Lung (tissue), 12 donors: ENCODE data around the gene USP24. TPM values are rescaled to one million over a fixed set of nuclear protein-coding genes. Genes with fewer than 3 reads are reported as not detected.
"Not testable (repeated sequence)": the region's sequence is repeated elsewhere in the genome, so short reads cannot be mapped to it uniquely, and the experiment has no call there.

ENCODE experiments used
- ATAC-seq: fragments of 200-7000 bp; cut with Tn5 transposase; one replicate; pipeline ENCODE4 v1.9.1; 2020; ENCODE audit warnings: moderate number of reproducible peaks; ENCODE audit not compliant: insufficient read depth, low FRiP score
- DNase-seq, 3 donors: peaks; one replicate each; pipeline ENCODE4 v3.0.0-alpha.2; 2013 to 2017
- H3K27ac ChIP-seq, 2 donors: one replicate each; pipeline ENCODE4 v1.5.1; 2013; ENCODE audit warnings: mild to moderate bottlenecking in 2 of 2, moderate library complexity in 2 of 2, control low read depth in 1 of 2, inconsistent platforms in 1 of 2, low read depth in 1 of 2, low read length in 1 of 2
- H3K27me3 ChIP-seq, 3 donors: one replicate each; pipeline ENCODE4 v1.5.1; 2013; ENCODE audit warnings: low read length in 2 of 3; ENCODE audit not compliant: control insufficient read depth in 3 of 3, insufficient read depth in 3 of 3
- H3K36me3 ChIP-seq, 4 donors: one replicate each; pipeline ENCODE4 v1.5.1; 2013; ENCODE audit warnings: low read length in 4 of 4, mild to moderate bottlenecking in 1 of 4, moderate library complexity in 1 of 4; ENCODE audit not compliant: control insufficient read depth in 4 of 4, insufficient read depth in 4 of 4
- H3K4me1 ChIP-seq, 5 donors: one replicate each; pipeline ENCODE4 v1.5.1; 2013; ENCODE audit warnings: low read length in 5 of 5, mild to moderate bottlenecking in 2 of 5, moderate library complexity in 1 of 5; ENCODE audit not compliant: control insufficient read depth in 5 of 5, insufficient read depth in 5 of 5
- H3K4me3 ChIP-seq: one replicate; pipeline ENCODE4 v1.5.1; 2013; ENCODE audit warnings: mild to moderate bottlenecking, control low read depth, moderate library complexity
- H3K9ac ChIP-seq, 2 donors: one replicate each; pipeline ENCODE4 v1.5.1; 2013; ENCODE audit warnings: low read length in 2 of 2, control low read depth in 1 of 2; ENCODE audit not compliant: insufficient read depth in 1 of 2
- H3K9me3 ChIP-seq, 4 donors: one replicate each; pipeline ENCODE4 v1.5.1; 2013; ENCODE audit warnings: low read length in 3 of 4, mild to moderate bottlenecking in 1 of 4, moderate library complexity in 1 of 4; ENCODE audit not compliant: control insufficient read depth in 4 of 4, insufficient read depth in 3 of 4
- CTCF ChIP-seq: IDR thresholded peaks from 2 replicates; pipeline ENCODE4 v1.5.1; 2012; ENCODE audit warnings: mild to moderate bottlenecking; ENCODE audit errors: control extremely low read depth, extremely low read depth
- WGBS, 2 donors: extraction: QIAGEN DNeasy Blood & Tissue Kit; methylation state at CpG; one replicate each; pipeline ENCODE4 v1.1.7; 2013; 5-methylcytosine and 5-hydroxymethylcytosine counted together
- polyA plus RNA-seq, 2 donors: library from polyadenylated mRNA; stranded (reverse); fragments of 200-250 nt; gene quantifications; one replicate each; pipeline ENCODE4 v1.2.1, GENCODE V29; 2013
- total RNA-seq, 2 donors: library from RNA; depleted of rRNA in 1 of 2; stranded (reverse); fragments of >200 nt in 1 of 2; gene quantifications; one replicate each; pipeline ENCODE4 v1.2.1, GENCODE V29; 2014 to 2021
- donor health status: control.
- donor health status: control.
- donor health status: Bipolar disorder and iron deficiency.
- donor health status: healthy.
- donor health status: DM: yes; HTN: yes; CAD: no.

Gene USP24
- total and polyA plus RNA-seq, 4 donors, result 7.8 to 77.8 (median 23.6) TPM

- ATAC-seq (no peak), DNase-seq (no peak)
- Histone ChIP-seq H3K27ac (no peak overlapping the region), H3K36me3 (peaks cover 0 to 1% (median 0%) of the 10 kb centered on the region in 4 donors), H3K9ac (no peak overlapping the region), H3K27me3 (no peaks in the 10 kb centered on the region), H3K9me3 (no peaks in the 10 kb centered on the region), H3K4me1 (peaks cover 0 to 27% (median 9%) of the 10 kb centered on the region in 5 donors), H3K4me3 (no peak overlapping the region)
- WGBS, 2 donors, result 82 to 88% methylated on average over 1 of the region's 1 CpG
- no peak for TF ChIP-seq CTCF
Measured at GRCh38 chr1:55192093-55192492, 23.1 kb downstream of the USP24 start.

- 82 to 87% methylated on average over 11 of the region's 11 CpGs for WGBS, 2 donors
- not testable (repeated sequence) for H3K4me3 ChIP-seq, H3K27me3 ChIP-seq, H3K9me3 ChIP-seq, ATAC-seq, H3K9ac ChIP-seq, H3K36me3 ChIP-seq, H3K27ac ChIP-seq
- DNase-seq, result peak in 1 of 3 donors; percentile 13
- H3K4me1 ChIP-seq, result peaks cover 0 to 21% (median 5%) of the 10 kb centered on the region in 5 donors
Measured at GRCh38 chr1:55191219-55191952, 23.8 kb downstream of the USP24 start.

GRCh38 chr1:55190109-55190508, 25.1 kb downstream of the USP24 start:
- Histone ChIP-seq H3K4me3 (no peak overlapping the region), H3K9me3 (peaks cover 0 to under 1% (median 0%) of the 10 kb centered on the region in 4 donors), H3K36me3 (peaks cover 0 to 1% (median 0%) of the 10 kb centered on the region in 4 donors), H3K9ac (no peak overlapping the region), H3K27ac (no peak overlapping the region), H3K27me3 (no peaks in the 10 kb centered on the region), H3K4me1 (peaks cover 0 to 9% (median 2%) of the 10 kb centered on the region in 5 donors)
- ATAC-seq (no peak), DNase-seq (no peak)
- TF ChIP-seq CTCF, result no peak
- 96 to 97% methylated on average over 4 of the region's 4 CpGs for WGBS, 2 donors

- ATAC-seq, result no peak
- WGBS, 2 donors, result 80 to 85% methylated on average over 5 of the region's 5 CpGs
- H3K4me1 ChIP-seq, result peaks cover 0 to 2% (median 0%) of the 10 kb centered on the region in 5 donors
Measured at GRCh38 chr1:55188909-55189308, 26.3 kb downstream of the USP24 start.

More at GRCh38 chr1:55188909-55189308, 26.3 kb downstream of the USP24 start:
- peaks cover 0 to 2% (median 1%) of the 10 kb centered on the region in 4 donors for H3K9me3 ChIP-seq
- H3K36me3 ChIP-seq, result no peaks in the 10 kb centered on the region
- no peak overlapping the region for H3K9ac ChIP-seq
- no peak overlapping the region for H3K4me3 ChIP-seq
- no peaks in the 10 kb centered on the region for H3K27me3 ChIP-seq
- peak in 1 of 3 donors; percentile 19 for DNase-seq
- H3K27ac ChIP-seq, result no peak overlapping the region
- no peak for TF ChIP-seq CTCF
